Measurements from ENCODE around the gene HSD17B3.

Gene HSD17B3

DNA sequence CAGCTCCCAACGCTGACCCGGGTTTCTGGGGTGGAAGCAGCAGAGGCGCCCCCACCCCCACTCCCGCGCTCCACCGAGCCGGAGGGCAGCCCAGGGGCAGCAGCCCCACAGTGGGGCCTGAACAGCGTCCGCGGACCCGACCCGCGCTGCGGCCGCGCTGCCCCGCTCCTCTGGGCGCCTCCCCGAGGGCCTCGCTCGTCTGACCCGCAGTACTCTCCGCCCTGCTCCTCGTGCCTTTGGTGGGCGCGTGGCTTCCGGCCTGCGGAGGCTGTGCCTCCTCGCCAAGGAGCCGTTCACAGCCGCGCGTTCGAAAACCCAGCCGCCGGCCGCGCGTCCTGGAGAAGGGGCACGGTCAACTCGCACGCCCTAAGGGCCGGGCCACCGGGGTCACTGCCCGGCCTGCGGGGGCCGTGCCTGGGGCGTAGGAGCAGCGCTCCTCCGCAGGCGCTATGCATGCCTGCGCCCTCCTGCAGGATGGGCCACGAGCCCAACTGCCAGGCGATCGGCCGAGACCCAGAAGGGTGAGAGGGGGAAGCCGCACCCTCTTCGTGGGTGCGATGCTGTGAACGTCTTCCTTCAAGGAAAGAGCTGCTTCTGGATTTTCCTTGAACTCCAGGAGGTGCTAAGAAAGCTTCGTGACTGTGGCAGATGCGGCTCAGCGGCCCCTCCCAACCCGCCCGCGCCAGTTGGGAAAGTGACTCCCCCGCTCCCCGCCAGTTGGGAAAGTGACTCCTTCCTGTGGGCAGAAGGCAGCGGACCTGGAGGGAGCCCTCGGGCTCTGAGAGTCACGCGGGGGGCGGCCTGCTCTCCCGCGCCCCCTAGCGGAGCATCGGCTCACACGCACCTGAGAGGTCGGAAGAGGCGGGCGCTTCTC, 82.7 kb downstream of the HSD17B3 start:
- H3K27ac ChIP-seq = no peak overlapping the region

GRCh38 chr9:96217754-96218693, 84.0 kb downstream of the HSD17B3 start:
- Histone ChIP-seq H3K9me3 (no peaks in the 10 kb centered on the region), H3K4me1 (ENCODE audit: control insufficient read depth in 1 of 2, insufficient read depth in 1 of 2, low read depth in 1 of 2, low read length in 1 of 2) (peaks cover 0 to 11% of the 10 kb centered on the region in 2 experiments), H3K27me3 (peaks cover 85% of the 10 kb centered on the region), H3K36me3 (no peaks in the 10 kb centered on the region), H3K27ac (no peak overlapping the region), H3K4me3 (ENCODE audit: low read depth in 1 of 2, low read length in 1 of 2) (no peak overlapping the region)
- TF ChIP-seq, protein P1, sequence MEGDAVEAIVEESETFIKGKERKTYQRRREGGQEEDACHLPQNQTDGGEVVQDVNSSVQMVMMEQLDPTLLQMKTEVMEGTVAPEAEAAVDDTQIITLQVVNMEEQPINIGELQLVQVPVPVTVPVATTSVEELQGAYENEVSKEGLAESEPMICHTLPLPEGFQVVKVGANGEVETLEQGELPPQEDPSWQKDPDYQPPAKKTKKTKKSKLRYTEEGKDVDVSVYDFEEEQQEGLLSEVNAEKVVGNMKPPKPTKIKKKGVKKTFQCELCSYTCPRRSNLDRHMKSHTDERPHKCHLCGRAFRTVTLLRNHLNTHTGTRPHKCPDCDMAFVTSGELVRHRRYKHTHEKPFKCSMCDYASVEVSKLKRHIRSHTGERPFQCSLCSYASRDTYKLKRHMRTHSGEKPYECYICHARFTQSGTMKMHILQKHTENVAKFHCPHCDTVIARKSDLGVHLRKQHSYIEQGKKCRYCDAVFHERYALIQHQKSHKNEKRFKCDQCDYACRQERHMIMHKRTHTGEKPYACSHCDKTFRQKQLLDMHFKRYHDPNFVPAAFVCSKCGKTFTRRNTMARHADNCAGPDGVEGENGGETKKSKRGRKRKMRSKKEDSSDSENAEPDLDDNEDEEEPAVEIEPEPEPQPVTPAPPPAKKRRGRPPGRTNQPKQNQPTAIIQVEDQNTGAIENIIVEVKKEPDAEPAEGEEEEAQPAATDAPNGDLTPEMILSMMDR (IDR thresholded peaks at IDR 0.05) = peak; percentile 74

More for the DNA sequence above, 82.7 kb downstream of the HSD17B3 start:
- H3K9me3 ChIP-seq = no peaks in the 10 kb centered on the region
- peaks cover 0 to 11% of the 10 kb centered on the region in 2 experiments for H3K4me1 ChIP-seq (ENCODE audit: control insufficient read depth in 1 of 2, insufficient read depth in 1 of 2, low read depth in 1 of 2, low read length in 1 of 2)
- no peaks in the 10 kb centered on the region for H3K36me3 ChIP-seq
- TF ChIP-seq, protein P1 (IDR thresholded peaks at IDR 0.05) = no peak
- peaks cover 77% of the 10 kb centered on the region for H3K27me3 ChIP-seq
- H3K4me3 ChIP-seq (ENCODE audit: low read depth in 1 of 2, low read length in 1 of 2) = no peak overlapping the region

- Histone ChIP-seq H3K27ac (no peak overlapping the region), H3K4me3 (ENCODE audit: low read depth in 1 of 2, low read length in 1 of 2) (no peak overlapping the region), H3K9me3 (no peaks in the 10 kb centered on the region), H3K36me3 (no peaks in the 10 kb centered on the region), H3K27me3 (peaks cover 85% of the 10 kb centered on the region), H3K4me1 (ENCODE audit: control insufficient read depth in 1 of 2, insufficient read depth in 1 of 2, low read depth in 1 of 2, low read length in 1 of 2) (peaks cover 0 to 11% of the 10 kb centered on the region in 2 experiments)
- TF ChIP-seq, protein P1 (IDR thresholded peaks at IDR 0.05) = no peak
Observed at GRCh38 chr9:96217294-96217707, 84.7 kb downstream of the HSD17B3 start.

DNA sequence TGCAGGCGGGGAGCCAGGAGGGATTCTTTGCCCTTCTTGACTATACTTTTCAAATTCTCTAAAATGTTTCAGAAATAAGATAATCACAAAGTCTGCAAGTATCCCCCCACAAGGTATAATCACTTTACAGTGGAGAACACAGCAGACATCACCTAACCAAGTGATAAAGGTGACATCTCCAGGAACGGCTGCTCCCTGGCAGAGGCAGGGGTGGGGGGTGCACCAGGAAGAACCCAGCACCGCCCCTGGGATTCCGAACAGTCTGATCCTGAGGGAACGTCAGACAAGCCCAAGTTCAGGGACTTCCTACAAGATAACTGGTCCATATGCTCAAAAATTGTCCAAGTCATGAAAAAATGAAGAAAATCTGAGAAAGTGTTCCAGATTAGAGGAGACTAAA, 85.4 kb downstream of the HSD17B3 start:
- H3K4me1 ChIP-seq (ENCODE audit: control insufficient read depth in 1 of 2, insufficient read depth in 1 of 2, low read depth in 1 of 2, low read length in 1 of 2) = peaks cover 0 to 11% of the 10 kb centered on the region in 2 experiments
- H3K4me3 ChIP-seq (ENCODE audit: low read depth in 1 of 2, low read length in 1 of 2) = no peak overlapping the region
- H3K27me3 ChIP-seq = peaks cover 80% of the 10 kb centered on the region
- H3K27ac ChIP-seq = no peak overlapping the region
- H3K36me3 ChIP-seq = no peaks in the 10 kb centered on the region
- no peaks in the 10 kb centered on the region for H3K9me3 ChIP-seq
- TF ChIP-seq, protein P1 (IDR thresholded peaks at IDR 0.05) = no peak

- Histone ChIP-seq H3K27ac (no peak overlapping the region), H3K36me3 (no peaks in the 10 kb centered on the region), H3K4me1 (ENCODE audit: control insufficient read depth in 1 of 2, insufficient read depth in 1 of 2, low read depth in 1 of 2, low read length in 1 of 2) (peaks cover 0 to 11% of the 10 kb centered on the region in 2 experiments), H3K4me3 (ENCODE audit: low read depth in 1 of 2, low read length in 1 of 2) (no peak overlapping the region), H3K9me3 (no peaks in the 10 kb centered on the region), H3K27me3 (peaks cover 72% of the 10 kb centered on the region)
- TF ChIP-seq, protein P1 (IDR thresholded peaks at IDR 0.05) = no peak
Observed at GRCh38 chr9:96215841-96216240, 86.1 kb downstream of the HSD17B3 start.

All from neutrophil (primary cell).